Ascending aorta (tissue), 2 donors: Measurements from ENCODE around the gene PIP4K2B. TPM values are rescaled to one million over a fixed set of nuclear protein-coding genes. Genes with fewer than 3 reads are reported as not detected.
A peak's percentile ranks its signal among the peaks of the same experiment; 100 is the strongest.

Experiments used
- DNase-seq, 2 donors: peaks; one replicate each; pipeline ENCODE4 v3.0.0-alpha.2; 2019; ENCODE audit warnings: low spot score in 2 of 2
- H3K27ac ChIP-seq, 2 donors: fragments of 200-600 bp; sonication (generic); one replicate each; pipeline ENCODE4 v1.5.1; 2016 to 2017; ENCODE audit warnings: mild to moderate bottlenecking in 1 of 2
- H3K27me3 ChIP-seq: fragments of 200-600 bp; sonication (generic); one replicate; pipeline ENCODE4 v1.5.1; 2017
- H3K36me3 ChIP-seq, 2 donors: fragments of 200-600 bp; sonication (generic); one replicate each; pipeline ENCODE4 v1.5.1; 2016
- H3K4me1 ChIP-seq, 2 donors: fragments of 200-600 bp; sonication (generic); one replicate each; pipeline ENCODE4 v1.5.1; 2016 to 2017; ENCODE audit warnings: mild to moderate bottlenecking in 1 of 2
- H3K4me3 ChIP-seq, 2 donors: fragments of 200-600 bp; sonication (generic); one replicate each; pipeline ENCODE4 v1.5.1; 2016 to 2017; ENCODE audit warnings: mild to moderate bottlenecking in 1 of 2
- H3K9me3 ChIP-seq, 2 donors: fragments of 200-600 bp; sonication (generic); one replicate each; pipeline ENCODE4 v1.5.1; 2016
- intact Hi-C: fragments of 100-400 bp; cut with DNase I; formaldehyde crosslinking; loops from one replicate; pipeline ENCODE4 v1.15.1; 2023
- total RNA-seq: library from RNA; depleted of rRNA; stranded (reverse); fragments of >200 nt; gene quantifications from one replicate; pipeline ENCODE4 v1.1.0, GENCODE V29; 2016
- TF ChIP-seq, protein P1 (sequence below), 3 experiments: fragments of 200-600 bp in 2 of 3; fragments of 450-650 bp in 1 of 3; sonication (generic) in 2 of 3; IDR thresholded peaks; one replicate each; pipeline ENCODE4 v1.5.1; 2016 to 2019; ENCODE audit warnings: antibody characterized with exemption in 3 of 3, mild to moderate bottlenecking in 1 of 3, moderate library complexity in 1 of 3

Gene PIP4K2B
- total RNA-seq, 1 donor from 2014 or later, result 45.0 TPM

DNA sequence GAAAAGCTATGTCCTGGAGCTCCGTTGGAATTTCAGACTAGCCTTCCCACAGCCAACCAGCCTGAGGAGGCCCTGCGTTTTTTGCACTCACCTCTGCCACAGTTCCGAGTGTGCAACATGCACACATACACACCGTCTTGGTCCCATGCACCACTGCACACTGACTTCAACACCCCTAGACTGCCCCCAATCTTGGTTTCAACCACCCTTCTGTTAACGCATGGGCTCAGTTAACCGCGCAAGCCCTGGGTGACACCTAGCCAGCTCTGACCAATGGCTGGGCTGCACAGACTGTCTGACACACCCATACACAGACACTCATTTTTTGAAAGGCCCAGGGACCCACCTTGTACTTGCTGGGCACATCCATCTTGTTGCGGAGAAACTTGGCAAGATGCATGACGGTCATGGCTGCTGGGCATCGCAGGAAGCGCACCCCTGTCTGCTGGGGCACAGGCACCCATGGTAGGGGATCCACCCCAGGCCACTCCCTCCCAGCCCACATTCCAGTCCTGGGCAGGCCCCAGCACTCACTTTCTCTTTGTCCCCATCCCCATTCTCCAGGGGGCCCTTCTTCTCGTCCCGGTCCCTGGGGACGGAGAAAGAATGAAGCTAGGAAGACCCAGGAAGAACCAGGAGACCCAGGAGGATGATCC, 61.2 kb downstream of the PIP4K2B start:
- Histone ChIP-seq H3K4me1 (peaks cover 0 to 18% of the 10 kb centered on the region in 2 donors), H3K9me3 (no peaks in the 10 kb centered on the region), H3K4me3 (no peak overlapping the region), H3K27me3 (no peaks in the 10 kb centered on the region), H3K36me3 (peaks cover 21 to 54% of the 10 kb centered on the region in 2 donors), H3K27ac (no peak overlapping the region)
- TF ChIP-seq, protein P1, sequence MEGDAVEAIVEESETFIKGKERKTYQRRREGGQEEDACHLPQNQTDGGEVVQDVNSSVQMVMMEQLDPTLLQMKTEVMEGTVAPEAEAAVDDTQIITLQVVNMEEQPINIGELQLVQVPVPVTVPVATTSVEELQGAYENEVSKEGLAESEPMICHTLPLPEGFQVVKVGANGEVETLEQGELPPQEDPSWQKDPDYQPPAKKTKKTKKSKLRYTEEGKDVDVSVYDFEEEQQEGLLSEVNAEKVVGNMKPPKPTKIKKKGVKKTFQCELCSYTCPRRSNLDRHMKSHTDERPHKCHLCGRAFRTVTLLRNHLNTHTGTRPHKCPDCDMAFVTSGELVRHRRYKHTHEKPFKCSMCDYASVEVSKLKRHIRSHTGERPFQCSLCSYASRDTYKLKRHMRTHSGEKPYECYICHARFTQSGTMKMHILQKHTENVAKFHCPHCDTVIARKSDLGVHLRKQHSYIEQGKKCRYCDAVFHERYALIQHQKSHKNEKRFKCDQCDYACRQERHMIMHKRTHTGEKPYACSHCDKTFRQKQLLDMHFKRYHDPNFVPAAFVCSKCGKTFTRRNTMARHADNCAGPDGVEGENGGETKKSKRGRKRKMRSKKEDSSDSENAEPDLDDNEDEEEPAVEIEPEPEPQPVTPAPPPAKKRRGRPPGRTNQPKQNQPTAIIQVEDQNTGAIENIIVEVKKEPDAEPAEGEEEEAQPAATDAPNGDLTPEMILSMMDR (IDR thresholded peaks at IDR 0.05), result no peak
- intact Hi-C loops, result no loop called here
- DNase-seq, result no peak

DNA sequence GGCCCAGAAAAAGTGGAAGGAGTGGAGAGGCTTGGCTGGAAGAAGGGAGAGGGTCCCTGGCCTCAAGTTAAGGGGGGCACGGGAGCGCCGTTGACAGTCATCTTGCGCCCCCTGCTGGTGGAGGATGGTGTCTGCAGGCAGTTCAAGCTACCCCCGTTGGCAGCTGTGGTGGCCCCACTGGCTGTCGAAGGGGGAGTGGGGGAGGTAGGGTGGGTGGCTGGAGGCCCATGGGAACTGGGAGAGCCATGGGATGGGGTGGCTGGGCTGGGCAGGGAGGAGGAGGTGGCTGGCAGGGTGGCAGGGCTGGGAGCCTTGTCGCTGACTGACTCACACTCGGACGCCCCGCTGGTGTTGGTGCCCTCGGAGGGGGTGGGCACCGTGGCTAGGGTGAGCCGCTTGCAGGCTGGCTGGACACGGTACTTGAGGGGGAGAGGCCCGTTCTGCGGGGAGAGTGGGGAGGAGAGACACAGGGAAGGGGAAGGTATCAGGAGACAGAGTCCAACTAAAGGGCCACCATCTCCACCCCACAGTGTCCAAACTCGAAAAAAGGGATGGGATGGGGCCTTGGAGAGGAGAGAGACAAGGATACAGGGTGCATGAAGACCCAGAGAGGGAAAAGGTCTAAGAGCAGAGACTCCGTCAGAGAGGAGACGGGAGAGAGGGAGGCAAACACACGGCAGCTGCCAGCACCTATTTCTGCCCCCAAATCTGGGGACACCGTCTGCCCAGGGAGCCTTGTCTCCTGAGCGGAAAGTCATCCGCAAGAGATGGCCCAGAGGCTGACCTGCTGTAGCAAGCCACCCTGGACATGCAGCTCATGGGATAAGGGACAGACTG, 64.0 kb downstream of the PIP4K2B start:
- no peaks in the 10 kb centered on the region for H3K9me3 ChIP-seq
- peak in 1 of 2 donors; percentile 81 for DNase-seq
- intact Hi-C loops, result no loop called here
- peak overlapping the region in 1 of 2 donors; percentile 36 for H3K27ac ChIP-seq
- H3K4me1 ChIP-seq, result peaks cover 5 to 17% of the 10 kb centered on the region in 2 donors
- H3K27me3 ChIP-seq, result no peaks in the 10 kb centered on the region
- peaks cover 21 to 57% of the 10 kb centered on the region in 2 donors for H3K36me3 ChIP-seq
- H3K4me3 ChIP-seq, result no peak overlapping the region
- TF ChIP-seq, protein P1 (IDR thresholded peaks at IDR 0.05), result peak; percentile 92 to 97 (median 94)

DNA sequence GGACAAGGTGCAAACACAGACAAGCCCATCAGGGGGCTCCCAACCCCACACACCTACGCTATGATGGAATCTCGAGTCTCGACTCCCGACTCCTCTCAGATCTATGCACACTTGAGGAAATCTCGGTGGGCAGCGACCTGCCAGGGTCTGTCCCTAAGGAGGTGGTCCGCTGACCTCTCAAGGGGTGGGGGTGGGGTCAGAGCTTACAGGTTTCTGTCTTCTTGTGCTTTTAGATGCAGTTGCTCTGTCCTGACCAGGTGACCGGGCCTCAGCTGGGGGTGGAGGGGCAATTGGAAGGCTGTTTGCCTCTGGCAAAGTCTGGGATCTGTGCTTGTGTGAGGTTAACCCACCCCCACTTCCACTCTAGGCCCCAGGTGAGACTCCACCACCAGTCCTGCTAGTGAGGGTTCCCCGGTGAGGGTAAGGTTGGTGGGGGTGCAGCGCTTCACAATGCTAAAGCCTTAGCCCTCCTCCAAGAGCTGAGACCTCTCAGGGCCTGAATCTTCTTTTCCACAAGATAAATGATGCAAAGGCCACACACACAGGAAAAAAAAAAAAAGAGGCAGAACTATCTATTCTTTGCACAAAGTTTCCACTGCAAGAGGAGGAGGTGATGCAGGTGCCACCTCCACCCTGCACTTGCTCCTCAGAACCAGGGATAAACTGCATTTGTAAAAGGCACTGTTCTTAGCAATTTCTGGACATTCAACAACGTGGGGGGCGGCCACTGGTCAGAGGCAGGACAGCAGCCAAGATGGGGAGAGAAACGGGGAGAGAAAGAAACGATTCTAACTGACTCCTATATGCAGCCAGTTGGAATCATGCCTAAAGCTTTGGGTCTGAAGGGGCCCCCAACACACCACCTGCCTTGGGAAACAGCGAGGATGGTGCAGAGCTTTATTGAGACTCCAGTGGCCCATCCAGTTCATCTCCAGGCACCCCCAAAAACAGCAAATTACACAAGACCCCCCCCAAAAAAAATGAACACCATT, 65.1 kb downstream of the PIP4K2B start:
- intact Hi-C loops, result loop anchor here (5.0 kb wide), 1 partner anchor 57 kb away; no protein-coding TSS in a partner anchor
- Histone ChIP-seq H3K27me3 (no peaks in the 10 kb centered on the region), H3K4me1 (peaks cover 5 to 21% of the 10 kb centered on the region in 2 donors), H3K9me3 (no peaks in the 10 kb centered on the region), H3K36me3 (peaks cover 19 to 49% of the 10 kb centered on the region in 2 donors), H3K4me3 (no peak overlapping the region), H3K27ac (peak overlapping the region; percentile 19 to 36)
- TF ChIP-seq, protein P1 (IDR thresholded peaks at IDR 0.05), result peak in 1 of 3 experiments; percentile 7
- no peak for DNase-seq

DNA sequence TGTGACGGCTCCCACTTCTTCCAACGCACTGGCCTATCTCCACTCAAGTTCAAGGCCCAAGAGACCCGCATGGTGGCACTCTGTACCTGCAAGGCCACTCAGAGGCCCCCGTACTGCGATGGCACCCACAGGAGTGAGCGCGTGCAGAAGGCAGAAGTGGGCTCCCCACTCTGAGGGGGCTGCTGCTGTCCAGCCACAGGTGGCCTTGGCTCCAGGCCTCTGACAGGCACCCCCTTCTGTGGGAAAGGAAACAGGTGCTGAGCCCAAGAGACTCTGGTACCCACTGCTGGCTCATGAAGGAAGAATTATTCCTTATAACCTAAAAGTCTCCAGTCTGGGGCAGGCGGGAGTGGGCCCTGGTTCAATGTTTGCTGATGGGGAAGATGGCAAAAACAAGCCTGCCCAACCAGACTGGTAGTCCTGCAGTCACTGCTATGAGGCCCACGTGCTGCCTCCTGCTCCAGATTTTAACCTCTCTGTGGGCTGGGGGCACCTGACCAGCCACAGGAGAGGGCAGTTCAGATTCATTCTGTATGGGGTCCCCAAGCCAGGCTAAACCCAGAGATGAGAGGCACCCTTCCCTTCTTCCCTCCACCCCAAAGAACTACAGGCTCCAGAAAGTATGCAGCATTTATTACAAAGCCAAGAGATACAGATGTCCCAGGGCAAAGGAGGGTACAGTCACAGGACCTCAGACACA, 65.9 kb downstream of the PIP4K2B start:
- TF ChIP-seq, protein P1 (IDR thresholded peaks at IDR 0.05), result no peak
- Histone ChIP-seq H3K36me3 (peaks cover 10 to 41% of the 10 kb centered on the region in 2 donors), H3K4me3 (no peak overlapping the region), H3K27me3 (no peaks in the 10 kb centered on the region), H3K4me1 (peaks cover 5 to 24% of the 10 kb centered on the region in 2 donors), H3K27ac (peak overlapping the region in 1 of 2 donors; percentile 19), H3K9me3 (no peaks in the 10 kb centered on the region)
- DNase-seq, result no peak
- intact Hi-C loops, result loop anchor here (5.0 kb wide), 1 partner anchor 56 kb away; no protein-coding TSS in a partner anchor
